HCT116 (cell line): ENCODE results near the gene KCNH6. TPM values are rescaled to one million over a fixed set of nuclear protein-coding genes. Genes with fewer than 3 reads are reported as not detected.

Experiments
- ATAC-seq: fragments of 200-7000 bp; cut with Tn5 transposase; 2 replicates; pipeline ENCODE4 v1.9.1; 2020; ENCODE audit warnings: mild to moderate bottlenecking, moderate library complexity
- BruUV-seq: library from RNA; stranded (reverse); fragments of 400-500 nt; replicated peaks from 2 replicates; lab custom pipeline; 2021; lab: Mats Ljungman, UMichigan
- CTCF ChIA-PET: fragments of 300-600 bp; sonication (Branson Sonifier 250); formaldehyde crosslinking; loops from one replicate; lab custom pipeline; 2021; ENCODE audit warnings: antibody characterized with exemption; lab: Charles Lee
- POLR2A ChIA-PET: fragments of 300-600, 350-600 bp; sonication (Branson Sonifier 250); formaldehyde crosslinking; loops from one replicate; lab custom pipeline; 2021; ENCODE audit warnings: antibody characterized with exemption; lab: Charles Lee
- RAD21 ChIA-PET, 2 experiments: fragments of 300-600 bp; sonication (Branson Sonifier 250); formaldehyde crosslinking; loops; one replicate each; lab custom pipeline; 2023; ENCODE audit warnings: low total read pairs in 2 of 2; ENCODE audit not compliant: uncharacterized antibody in 2 of 2, unreplicated experiment in 2 of 2, low non-redundant PET in 1 of 2; lab: Charles Lee
- DNase-seq: peaks from one replicate; pipeline ENCODE4 v3.0.0-alpha.2; 2010; ENCODE audit warnings: low read depth, low spot score
- H2AFZ ChIP-seq: fragments of 200-600 bp; shearing (Covaris generic), sonication (generic); 2 replicates; pipeline ENCODE4 v1.6.1; 2017; ENCODE audit warnings: low read depth, mixed run types, mixed read lengths, antibody characterized with exemption, low read length; ENCODE audit not compliant: poor library complexity, severe bottlenecking
- H3K27ac ChIP-seq: 2 replicates; pipeline ENCODE4 v1.5.1; 2012; ENCODE audit warnings: low read depth, low read length
- H3K27me3 ChIP-seq: fragments of 200-600 bp; sonication (generic); 2 replicates; pipeline ENCODE4 v1.6.1; 2016; ENCODE audit warnings: mixed run types, low read length, mixed read lengths; ENCODE audit not compliant: insufficient read depth
- H3K36me3 ChIP-seq, 2 experiments: fragments of 200-500 bp in 1 of 2; fragments of 200-600 bp in 1 of 2; sonication (Bioruptor generic) in 1 of 2; sonication (generic) in 1 of 2; 2 replicates each; pipeline versions ENCODE4 v1.5.1 to v1.6.1; 2014 to 2016; ENCODE audit warnings: low read length in 2 of 2, inconsistent platforms in 1 of 2, mixed read lengths in 1 of 2, mixed run types in 1 of 2; ENCODE audit not compliant: insufficient read depth in 2 of 2, control insufficient read depth in 1 of 2
- H3K4me1 ChIP-seq, 2 experiments: fragments of 200-600 bp in 1 of 2; sonication (generic) in 1 of 2; 2 replicates each; pipeline versions ENCODE4 v1.5.1 to v1.6.1; 2012 to 2017; ENCODE audit warnings: low read length in 2 of 2, inconsistent platforms in 1 of 2, mild to moderate bottlenecking in 1 of 2, mixed read lengths in 1 of 2, mixed run types in 1 of 2, moderate library complexity in 1 of 2; ENCODE audit not compliant: insufficient read depth in 2 of 2, control insufficient read depth in 1 of 2
- H3K4me2 ChIP-seq: fragments of 200-600 bp; sonication (generic); 2 replicates; pipeline ENCODE4 v1.6.1; 2017; ENCODE audit warnings: mixed run types, low read length, mixed read lengths
- H3K4me3 ChIP-seq, 2 experiments: fragments of 200-600 bp in 1 of 2; sonication (generic) in 1 of 2; replicated peaks in 1 of 2; 2 replicates each; pipeline ENCODE4 v1.5.1; 2011 to 2016; ENCODE audit warnings: low read length in 2 of 2, control low read depth in 1 of 2, low read depth in 1 of 2, mild to moderate bottlenecking in 1 of 2, mixed read lengths in 1 of 2, mixed run types in 1 of 2
- H3K79me2 ChIP-seq: fragments of 200-600 bp; sonication (generic); 2 replicates; pipeline ENCODE4 v1.6.1; 2017; ENCODE audit warnings: mild to moderate bottlenecking, mixed run types, low read length, moderate library complexity, mixed read lengths; ENCODE audit not compliant: insufficient read depth
- H3K9ac ChIP-seq: fragments of 200-600 bp; sonication (generic); 2 replicates; pipeline ENCODE4 v1.6.1; 2016; ENCODE audit warnings: low read length, mixed read lengths
- H3K9me2 ChIP-seq: fragments of 200-600 bp; sonication (generic), shearing (Covaris generic); 2 replicates; pipeline ENCODE4 v1.6.1; 2017; ENCODE audit warnings: mixed run types, mild to moderate bottlenecking, moderate library complexity; ENCODE audit not compliant: insufficient read depth
- H3K9me3 ChIP-seq, 2 experiments: fragments of 200-500 bp in 1 of 2; fragments of 200-600 bp in 1 of 2; sonication (Bioruptor generic) in 1 of 2; sonication (generic) in 1 of 2; 2 replicates each; pipeline ENCODE4 v1.6.1; 2014 to 2017; ENCODE audit warnings: low read length in 2 of 2, mixed read lengths in 2 of 2, inconsistent platforms in 1 of 2, low read depth in 1 of 2, mild to moderate bottlenecking in 1 of 2, mixed run types in 1 of 2, moderate library complexity in 1 of 2; ENCODE audit not compliant: control insufficient read depth in 1 of 2, insufficient read depth in 1 of 2
- H4K20me1 ChIP-seq: fragments of 200-600 bp; sonication (generic), shearing (Covaris generic); 2 replicates; pipeline ENCODE4 v1.6.1; 2017; ENCODE audit warnings: mixed run types, mild to moderate bottlenecking, moderate library complexity; ENCODE audit not compliant: insufficient read depth
- CEBPB ChIP-seq: IDR thresholded peaks from 2 replicates; pipeline ENCODE4 v1.6.1; 2012; ENCODE audit warnings: low read depth
- ELF1 ChIP-seq: IDR thresholded peaks from 2 replicates; pipeline ENCODE4 v1.6.1; 2012; ENCODE audit warnings: low read depth, borderline replicate concordance
- EZH2phosphoT487 ChIP-seq: fragments of 200-600 bp; IDR thresholded peaks from 2 replicates; pipeline ENCODE4 v1.6.1; 2018; ENCODE audit warnings: antibody characterized with exemption, borderline replicate concordance
- FOSL1 ChIP-seq: IDR thresholded peaks from 2 replicates; pipeline ENCODE4 v1.6.1; 2012; ENCODE audit warnings: low read depth
- RAD21 ChIP-seq: IDR thresholded peaks from 2 replicates; pipeline ENCODE4 v1.6.1; 2012; ENCODE audit warnings: low read depth, mild to moderate bottlenecking
- SP1 ChIP-seq: IDR thresholded peaks from 2 replicates; pipeline ENCODE4 v1.6.1; 2012; ENCODE audit warnings: low read depth
- SRF ChIP-seq: IDR thresholded peaks from 2 replicates; pipeline ENCODE4 v1.6.1; 2012; ENCODE audit warnings: low read depth
- TCF7L2 ChIP-seq: IDR thresholded peaks from 2 replicates; pipeline ENCODE4 v1.7.0; 2011; ENCODE audit warnings: borderline replicate concordance, inconsistent platforms; ENCODE audit not compliant: insufficient read depth, insufficient read length; ENCODE audit errors: extremely low read depth
- ZFX ChIP-seq: fragments of 450-650 bp; IDR thresholded peaks from 2 replicates; pipeline ENCODE4 v1.6.1; 2017
- intact Hi-C: fragments of 100-400 bp; cut with micrococcal nuclease; formaldehyde crosslinking; loops from 2 replicates; pipeline ENCODE4 v1.10.0; 2022
- total RNA-seq: library from RNA; stranded (reverse); gene quantifications from one replicate; pipeline ENCODE4 v1.2.1, GENCODE V29; 2021; ENCODE audit not compliant: unreplicated experiment
- TF ChIP-seq, protein P1 (sequence below): IDR thresholded peaks from 2 replicates; pipeline ENCODE4 v1.6.1; 2012; ENCODE audit warnings: low read depth

The KCNH6 gene
- total RNA-seq, 1 experiment from 2014 or later = not detected

- no peaks in the 10 kb centered on the region for H3K4me1 ChIP-seq
- H3K27ac ChIP-seq = no peak overlapping the region
- POLR2A ChIA-PET = no interaction called here
- DNase-seq = no peak
- no peaks in the 10 kb centered on the region for H3K9me2 ChIP-seq
- no peaks in the 10 kb centered on the region for H3K27me3 ChIP-seq
- H4K20me1 ChIP-seq = no peaks in the 10 kb centered on the region
- no TSS peak for BruUV-seq
- H3K4me3 ChIP-seq = no peak overlapping the region
- RAD21 ChIA-PET = no interaction called here
- intact Hi-C loops = no loop called here
- no peaks in the 10 kb centered on the region for H3K79me2 ChIP-seq
- TF ChIP-seq ZFX (no peak), CEBPB (no peak)
- TF ChIP-seq, protein P1, sequence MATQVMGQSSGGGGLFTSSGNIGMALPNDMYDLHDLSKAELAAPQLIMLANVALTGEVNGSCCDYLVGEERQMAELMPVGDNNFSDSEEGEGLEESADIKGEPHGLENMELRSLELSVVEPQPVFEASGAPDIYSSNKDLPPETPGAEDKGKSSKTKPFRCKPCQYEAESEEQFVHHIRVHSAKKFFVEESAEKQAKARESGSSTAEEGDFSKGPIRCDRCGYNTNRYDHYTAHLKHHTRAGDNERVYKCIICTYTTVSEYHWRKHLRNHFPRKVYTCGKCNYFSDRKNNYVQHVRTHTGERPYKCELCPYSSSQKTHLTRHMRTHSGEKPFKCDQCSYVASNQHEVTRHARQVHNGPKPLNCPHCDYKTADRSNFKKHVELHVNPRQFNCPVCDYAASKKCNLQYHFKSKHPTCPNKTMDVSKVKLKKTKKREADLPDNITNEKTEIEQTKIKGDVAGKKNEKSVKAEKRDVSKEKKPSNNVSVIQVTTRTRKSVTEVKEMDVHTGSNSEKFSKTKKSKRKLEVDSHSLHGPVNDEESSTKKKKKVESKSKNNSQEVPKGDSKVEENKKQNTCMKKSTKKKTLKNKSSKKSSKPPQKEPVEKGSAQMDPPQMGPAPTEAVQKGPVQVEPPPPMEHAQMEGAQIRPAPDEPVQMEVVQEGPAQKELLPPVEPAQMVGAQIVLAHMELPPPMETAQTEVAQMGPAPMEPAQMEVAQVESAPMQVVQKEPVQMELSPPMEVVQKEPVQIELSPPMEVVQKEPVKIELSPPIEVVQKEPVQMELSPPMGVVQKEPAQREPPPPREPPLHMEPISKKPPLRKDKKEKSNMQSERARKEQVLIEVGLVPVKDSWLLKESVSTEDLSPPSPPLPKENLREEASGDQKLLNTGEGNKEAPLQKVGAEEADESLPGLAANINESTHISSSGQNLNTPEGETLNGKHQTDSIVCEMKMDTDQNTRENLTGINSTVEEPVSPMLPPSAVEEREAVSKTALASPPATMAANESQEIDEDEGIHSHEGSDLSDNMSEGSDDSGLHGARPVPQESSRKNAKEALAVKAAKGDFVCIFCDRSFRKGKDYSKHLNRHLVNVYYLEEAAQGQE = no peak
- H2AFZ ChIP-seq = no peak overlapping the region
- no peak overlapping the region for H3K4me2 ChIP-seq
- no peak overlapping the region for H3K9ac ChIP-seq
- no peaks in the 10 kb centered on the region for H3K36me3 ChIP-seq
- CTCF ChIA-PET = no interaction called here
- no peak for ATAC-seq
- no peaks in the 10 kb centered on the region for H3K9me3 ChIP-seq
Observed at GRCh38 chr17:63534078-63534570, 11.0 kb downstream of the KCNH6 start.

DNA sequence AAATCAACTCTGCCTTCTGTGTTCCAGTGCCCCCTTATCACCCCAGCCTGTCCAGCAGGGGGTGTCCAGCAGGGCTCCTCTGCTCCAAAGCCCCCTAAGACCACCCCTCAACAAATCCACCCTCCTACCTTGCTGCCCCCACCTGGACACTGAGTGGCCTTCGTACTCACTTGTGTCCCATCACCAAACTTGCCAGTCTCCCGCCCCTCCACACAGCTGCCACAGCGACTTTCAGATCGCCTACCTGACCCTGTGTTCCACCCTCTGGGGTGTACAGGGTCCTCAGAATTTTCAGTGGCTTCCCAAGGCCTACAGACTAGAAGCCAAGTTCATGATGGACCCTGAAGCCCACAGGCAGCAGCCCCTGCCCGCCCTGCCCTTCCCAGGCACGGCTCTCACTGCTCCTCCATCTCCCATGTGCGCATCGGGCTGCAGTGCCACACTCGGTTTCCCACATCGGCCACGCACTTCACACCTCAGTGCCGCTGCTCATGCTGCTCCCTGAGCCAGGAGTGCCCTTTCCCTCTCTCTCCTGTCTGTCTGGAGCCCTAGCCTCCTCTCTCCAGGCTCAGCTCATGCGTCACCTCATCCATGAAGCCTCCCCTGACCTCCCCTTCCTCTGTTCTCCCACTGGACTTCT is 11.8 kb downstream of the KCNH6 start:
- ChIA-PET RAD21 (no interaction called here), CTCF (no interaction called here), POLR2A (no interaction called here)
- Histone ChIP-seq H3K36me3 (no peaks in the 10 kb centered on the region), H3K4me2 (no peak overlapping the region), H4K20me1 (no peaks in the 10 kb centered on the region), H3K9me3 (no peaks in the 10 kb centered on the region), H3K9me2 (no peaks in the 10 kb centered on the region), H3K27ac (no peak overlapping the region), H3K9ac (no peak overlapping the region), H2AFZ (no peak overlapping the region), H3K4me3 (no peak overlapping the region), H3K27me3 (no peaks in the 10 kb centered on the region; the same call in 1 of the 2 replicates), H3K4me1 (no peaks in the 10 kb centered on the region), H3K79me2 (no peaks in the 10 kb centered on the region)
- DNase-seq (no peak), ATAC-seq (no peak)
- no TSS peak for BruUV-seq
- intact Hi-C loops = no loop called here
- no peak for TF ChIP-seq FOSL1
- no peak for TF ChIP-seq CEBPB
- TF ChIP-seq, protein P1 = no peak
- no peak for TF ChIP-seq RAD21
- TF ChIP-seq ELF1 = no peak
- TF ChIP-seq SRF = no peak
- TF ChIP-seq SP1 = no peak
- TF ChIP-seq TCF7L2 = no peak
- no peak for TF ChIP-seq EZH2phosphoT487
